OCI-LY3 (cell line): Measurements from ENCODE around the gene GSX2.
A peak's percentile ranks its signal among the peaks of the same experiment; 100 is the strongest.

ENCODE experiments used
- H2AFZ ChIP-seq: fragments of 200-600, 300-600 bp; shearing (Covaris generic); 2 replicates; pipeline ENCODE4 v1.6.0; 2014; ENCODE audit warnings: antibody characterized with exemption, low read depth, low read length
- H3K27ac ChIP-seq: fragments of 200-600, 300-600 bp; sonication (generic); 2 replicates; pipeline ENCODE4 v1.5.1; 2014; ENCODE audit warnings: mild to moderate bottlenecking, low read length, moderate library complexity, mixed read lengths
- H3K27me3 ChIP-seq: fragments of 200-600, 300-600 bp; sonication (generic); 2 replicates; pipeline ENCODE4 v1.6.1; 2014; ENCODE audit warnings: low read depth, low read length, mixed read lengths
- H3K36me3 ChIP-seq: fragments of 200-600, 300-600 bp; sonication (generic); replicated peaks from 2 replicates; pipeline ENCODE3; 2014; ENCODE audit warnings: low read depth, low read length, mixed read lengths
- H3K4me1 ChIP-seq: fragments of 300-600, 200-600 bp; sonication (generic); 2 replicates; pipeline ENCODE4 v1.6.1; 2014; ENCODE audit warnings: low read length, mixed read lengths
- H3K4me2 ChIP-seq: fragments of 200-600, 300-600 bp; sonication (generic); 2 replicates; pipeline ENCODE4 v1.6.1; 2014; ENCODE audit warnings: low read length, mixed read lengths
- H3K4me3 ChIP-seq: fragments of 300-600, 200-600 bp; sonication (generic); 2 replicates; pipeline ENCODE4 v1.5.1; 2014; ENCODE audit warnings: antibody characterized with exemption, mild to moderate bottlenecking, low read length, moderate library complexity
- H3K79me2 ChIP-seq: fragments of 300-600, 200-600 bp; shearing (Covaris generic); 2 replicates; pipeline ENCODE4 v1.6.1; 2014; ENCODE audit warnings: mild to moderate bottlenecking, low read length, mixed read lengths
- H3K9ac ChIP-seq: fragments of 300-600, 200-600 bp; shearing (Covaris generic); 2 replicates; pipeline ENCODE4 v1.6.0; 2014; ENCODE audit warnings: mild to moderate bottlenecking, low read length, moderate library complexity
- H3K9me3 ChIP-seq: fragments of 200-600, 300-600 bp; shearing (Covaris generic); 2 replicates; pipeline ENCODE4 v1.6.1; 2014; ENCODE audit warnings: low read length, mixed read lengths; ENCODE audit not compliant: insufficient read depth
- H4K20me1 ChIP-seq: fragments of 200-600, 300-600 bp; sonication (generic); 2 replicates; pipeline ENCODE4 v1.6.1; 2016; ENCODE audit warnings: low read length, mixed read lengths; ENCODE audit not compliant: insufficient read depth
- CTCF ChIP-seq: fragments of 200-600, 300-600 bp; sonication (generic); IDR thresholded peaks from 2 replicates; pipeline ENCODE4 v1.5.1; 2014; ENCODE audit warnings: antibody characterized with exemption, low read length, low read depth
- EZH2phosphoT487 ChIP-seq: fragments of 200-600 bp; shearing (Covaris generic); IDR thresholded peaks from 2 replicates; pipeline ENCODE4 v1.6.1; 2018; ENCODE audit warnings: antibody characterized with exemption, mixed run types, low read depth

The GSX2 gene

GRCh38 chr4:54099287-54099747 lies 646 bp upstream of the GSX2 start:
- no peak overlapping the region for H2AFZ ChIP-seq
- peaks cover 21% of the 10 kb centered on the region for H3K27me3 ChIP-seq
- H3K27ac ChIP-seq: no peak overlapping the region
- H3K9me3 ChIP-seq: no peaks in the 10 kb centered on the region
- peaks cover 7% of the 10 kb centered on the region for H3K4me1 ChIP-seq
- H3K4me3 ChIP-seq: no peak overlapping the region
- no peaks in the 10 kb centered on the region for H4K20me1 ChIP-seq
- no peak overlapping the region for H3K9ac ChIP-seq
- H3K79me2 ChIP-seq: no peaks in the 10 kb centered on the region
- H3K4me2 ChIP-seq: no peak overlapping the region
- no peak for TF ChIP-seq EZH2phosphoT487
- no peak for TF ChIP-seq CTCF
- H3K36me3 ChIP-seq: no peaks in the 10 kb centered on the region

- Histone ChIP-seq H4K20me1 (no peaks in the 10 kb centered on the region), H3K4me2 (no peak overlapping the region), H3K9me3 (no peaks in the 10 kb centered on the region), H3K9ac (no peak overlapping the region), H2AFZ (no peak overlapping the region), H3K4me3 (no peak overlapping the region), H3K4me1 (peaks cover 12% of the 10 kb centered on the region), H3K79me2 (no peaks in the 10 kb centered on the region), H3K27ac (no peak overlapping the region), H3K27me3 (peaks cover 21% of the 10 kb centered on the region), H3K36me3 (no peaks in the 10 kb centered on the region)
- TF ChIP-seq EZH2phosphoT487 (no peak), CTCF (no peak)
These were observed 729 bp downstream of the GSX2 start for GRCh38 chr4:54100595-54101189.

- Histone ChIP-seq H3K4me3 (no peak overlapping the region), H3K9ac (no peak overlapping the region), H3K27ac (no peak overlapping the region), H3K27me3 (peaks cover 21% of the 10 kb centered on the region), H3K4me2 (no peak overlapping the region), H3K4me1 (peaks cover 12% of the 10 kb centered on the region), H2AFZ (no peak overlapping the region), H3K9me3 (no peaks in the 10 kb centered on the region), H4K20me1 (no peaks in the 10 kb centered on the region), H3K79me2 (no peaks in the 10 kb centered on the region), H3K36me3 (no peaks in the 10 kb centered on the region)
- no peak for TF ChIP-seq CTCF
- TF ChIP-seq EZH2phosphoT487: no peak
These were observed 1.5 kb downstream of the GSX2 start for GRCh38 chr4:54101190-54102041.

GRCh38 chr4:54102531-54103106 lies 2.7 kb downstream of the GSX2 start:
- Histone ChIP-seq H3K4me1 (peaks cover 12% of the 10 kb centered on the region), H3K79me2 (no peaks in the 10 kb centered on the region)

More at GRCh38 chr4:54102531-54103106, 2.7 kb downstream of the GSX2 start:
- H3K4me2 ChIP-seq: peak overlapping the region; percentile 37
- peaks cover 13% of the 10 kb centered on the region for H3K27me3 ChIP-seq
- no peak for TF ChIP-seq CTCF
- TF ChIP-seq EZH2phosphoT487: no peak
- no peaks in the 10 kb centered on the region for H3K9me3 ChIP-seq
- no peaks in the 10 kb centered on the region for H4K20me1 ChIP-seq
- no peak overlapping the region for H3K9ac ChIP-seq
- no peaks in the 10 kb centered on the region for H3K36me3 ChIP-seq
- H3K4me3 ChIP-seq: no peak overlapping the region
- peak overlapping the region; percentile 81; the same call in 1 of the 2 replicates for H2AFZ ChIP-seq
- no peak overlapping the region for H3K27ac ChIP-seq
